ENCODE data around the gene LMF2.

The LMF2 gene

DNA sequence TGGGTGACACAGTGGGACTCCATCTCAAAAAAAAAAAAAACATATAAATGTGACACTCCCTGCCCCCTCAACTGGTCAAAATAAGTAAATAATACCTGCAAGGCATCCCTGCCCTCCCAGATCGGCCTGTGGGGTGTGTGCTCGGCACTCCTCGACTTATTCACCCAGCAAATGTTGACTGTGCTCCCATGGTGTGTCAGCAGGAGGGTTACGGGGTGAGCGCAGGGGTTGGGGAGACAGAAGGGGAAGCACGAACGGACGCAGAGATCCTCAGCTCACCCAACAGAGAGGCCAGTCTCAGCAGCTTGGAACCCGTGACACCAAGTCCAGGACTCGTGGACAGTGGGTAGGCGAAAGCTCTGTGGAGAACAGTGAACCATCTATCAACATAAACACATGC, 27.8 kb downstream of the LMF2 start:
- H3K36me3 ChIP-seq (ENCODE audit: low read length), result no peaks in the 10 kb centered on the region
- no peaks in the 10 kb centered on the region for H4K20me1 ChIP-seq (ENCODE audit: low read depth, low read length)
- no peak overlapping the region for H3K27ac ChIP-seq (ENCODE audit: low read depth, low read length)
- no peak overlapping the region for H3K4me3 ChIP-seq (ENCODE audit: insufficient read depth, low read length, poor library complexity, severe bottlenecking)
- H3K9ac ChIP-seq (ENCODE audit: low read length), result no peak overlapping the region
- no peak overlapping the region for H2AFZ ChIP-seq (ENCODE audit: low read depth, low read length, severe bottlenecking)
- H3K9me3 ChIP-seq (ENCODE audit: insufficient read depth, low read length), result no peaks in the 10 kb centered on the region
- H3K9me2 ChIP-seq (replicated peaks; ENCODE audit: insufficient read depth, low read length), result no peaks in the 10 kb centered on the region
- no peak overlapping the region for H3K4me2 ChIP-seq (ENCODE audit: low read depth, low read length, poor library complexity, severe bottlenecking)
- TF ChIP-seq, protein P1, sequence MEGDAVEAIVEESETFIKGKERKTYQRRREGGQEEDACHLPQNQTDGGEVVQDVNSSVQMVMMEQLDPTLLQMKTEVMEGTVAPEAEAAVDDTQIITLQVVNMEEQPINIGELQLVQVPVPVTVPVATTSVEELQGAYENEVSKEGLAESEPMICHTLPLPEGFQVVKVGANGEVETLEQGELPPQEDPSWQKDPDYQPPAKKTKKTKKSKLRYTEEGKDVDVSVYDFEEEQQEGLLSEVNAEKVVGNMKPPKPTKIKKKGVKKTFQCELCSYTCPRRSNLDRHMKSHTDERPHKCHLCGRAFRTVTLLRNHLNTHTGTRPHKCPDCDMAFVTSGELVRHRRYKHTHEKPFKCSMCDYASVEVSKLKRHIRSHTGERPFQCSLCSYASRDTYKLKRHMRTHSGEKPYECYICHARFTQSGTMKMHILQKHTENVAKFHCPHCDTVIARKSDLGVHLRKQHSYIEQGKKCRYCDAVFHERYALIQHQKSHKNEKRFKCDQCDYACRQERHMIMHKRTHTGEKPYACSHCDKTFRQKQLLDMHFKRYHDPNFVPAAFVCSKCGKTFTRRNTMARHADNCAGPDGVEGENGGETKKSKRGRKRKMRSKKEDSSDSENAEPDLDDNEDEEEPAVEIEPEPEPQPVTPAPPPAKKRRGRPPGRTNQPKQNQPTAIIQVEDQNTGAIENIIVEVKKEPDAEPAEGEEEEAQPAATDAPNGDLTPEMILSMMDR (IDR thresholded peaks at IDR 0.05; ENCODE audit: insufficient read depth, low read length, poor library complexity, severe bottlenecking), result no peak
- no peak for TF ChIP-seq EZH2phosphoT487 (conservative IDR thresholded peaks at IDR 0.05; ENCODE audit: low read length)
- no peaks in the 10 kb centered on the region for H3K79me2 ChIP-seq (ENCODE audit: insufficient read depth, low read length)
- H3K27me3 ChIP-seq (ENCODE audit: low read length), result no peaks in the 10 kb centered on the region
- 0 out of 2 replicates have a peak, but pooled peaks cover 4% of the 10 kb centered on the region for H3F3A ChIP-seq (ENCODE audit: insufficient read depth)

DNA sequence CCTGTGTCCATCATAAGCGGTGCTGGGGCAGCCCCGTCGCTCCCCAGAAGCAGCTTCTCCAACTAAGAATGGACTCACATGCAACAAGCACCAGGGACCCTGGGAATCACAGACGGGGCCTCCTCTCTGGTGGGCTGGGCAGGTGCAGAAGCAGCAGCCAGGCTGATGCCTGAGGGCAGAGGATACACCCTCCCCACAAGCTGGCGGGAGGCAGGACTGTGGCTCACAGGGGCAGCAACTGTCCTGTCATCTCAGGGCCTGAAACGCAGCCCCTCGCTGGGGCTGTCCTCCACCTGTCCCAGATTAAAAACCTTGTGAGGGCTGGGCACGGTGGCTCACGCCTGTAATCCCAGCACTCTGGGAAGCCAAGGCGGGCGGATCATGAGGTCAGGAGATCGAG, 29.6 kb downstream of the LMF2 start:
- H3K36me3 ChIP-seq (ENCODE audit: low read length), result no peaks in the 10 kb centered on the region
- H3K4me2 ChIP-seq (ENCODE audit: low read depth, low read length, poor library complexity, severe bottlenecking), result no peak overlapping the region
- no peaks in the 10 kb centered on the region for H3K27me3 ChIP-seq (ENCODE audit: low read length)
- H2AFZ ChIP-seq (ENCODE audit: low read depth, low read length, severe bottlenecking), result no peak overlapping the region
- no peaks in the 10 kb centered on the region for H3K9me3 ChIP-seq (ENCODE audit: insufficient read depth, low read length)
- no peaks in the 10 kb centered on the region for H4K20me1 ChIP-seq (ENCODE audit: low read depth, low read length)
- H3K9ac ChIP-seq (ENCODE audit: low read length), result no peak overlapping the region
- no peak overlapping the region for H3K27ac ChIP-seq (ENCODE audit: low read depth, low read length)
- TF ChIP-seq, protein P1 (IDR thresholded peaks at IDR 0.05; ENCODE audit: insufficient read depth, low read length, poor library complexity, severe bottlenecking), result no peak
- TF ChIP-seq EZH2phosphoT487 (conservative IDR thresholded peaks at IDR 0.05; ENCODE audit: low read length), result no peak
- no peak overlapping the region for H3K4me3 ChIP-seq (ENCODE audit: insufficient read depth, low read length, poor library complexity, severe bottlenecking)
- peaks cover 9% of the 10 kb centered on the region; the same call in 1 of the 2 replicates for H3F3A ChIP-seq (ENCODE audit: insufficient read depth)
- H3K79me2 ChIP-seq (ENCODE audit: insufficient read depth, low read length), result peaks cover 18% of the 10 kb centered on the region
- no peaks in the 10 kb centered on the region for H3K9me2 ChIP-seq (replicated peaks; ENCODE audit: insufficient read depth, low read length)

DNA sequence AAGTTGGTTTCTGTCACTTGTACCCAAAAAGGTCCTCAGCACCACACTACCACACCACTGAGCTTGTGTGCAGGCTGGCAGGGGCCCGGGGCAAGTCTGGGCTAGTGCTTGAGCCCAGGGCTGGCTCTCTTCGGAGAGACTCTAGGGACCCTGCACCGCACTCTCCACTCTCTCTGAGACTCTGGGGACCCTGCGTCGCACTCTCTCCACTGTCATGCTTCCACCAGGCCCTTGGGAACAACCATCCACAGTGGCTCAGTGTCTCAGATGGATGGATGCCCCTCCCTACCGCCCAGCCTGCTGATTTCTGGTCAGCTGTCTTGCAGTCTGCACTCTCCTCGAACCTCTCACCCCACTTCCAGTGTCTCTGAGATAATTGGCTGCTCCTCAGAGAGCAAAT, 30.6 kb downstream of the LMF2 start:
- no peak overlapping the region for H3K4me3 ChIP-seq (ENCODE audit: insufficient read depth, low read length, poor library complexity, severe bottlenecking)
- no peak overlapping the region for H3K9ac ChIP-seq (ENCODE audit: low read length)
- H3K27ac ChIP-seq (ENCODE audit: low read depth, low read length), result no peak overlapping the region
- H3K9me3 ChIP-seq (ENCODE audit: insufficient read depth, low read length), result no peaks in the 10 kb centered on the region
- H3K27me3 ChIP-seq (ENCODE audit: low read length), result no peaks in the 10 kb centered on the region
- H4K20me1 ChIP-seq (ENCODE audit: low read depth, low read length), result no peaks in the 10 kb centered on the region; the same call in 1 of the 2 replicates
- peaks cover 28% of the 10 kb centered on the region for H3K79me2 ChIP-seq (ENCODE audit: insufficient read depth, low read length)
- H3K36me3 ChIP-seq (ENCODE audit: low read length), result no peaks in the 10 kb centered on the region
- peaks cover 18% of the 10 kb centered on the region for H3F3A ChIP-seq (ENCODE audit: insufficient read depth)
- no peaks in the 10 kb centered on the region for H3K9me2 ChIP-seq (replicated peaks; ENCODE audit: insufficient read depth, low read length)
- H3K4me2 ChIP-seq (ENCODE audit: low read depth, low read length, poor library complexity, severe bottlenecking), result no peak overlapping the region
- TF ChIP-seq, protein P1 (IDR thresholded peaks at IDR 0.05; ENCODE audit: insufficient read depth, low read length, poor library complexity, severe bottlenecking), result no peak
- TF ChIP-seq EZH2phosphoT487 (conservative IDR thresholded peaks at IDR 0.05; ENCODE audit: low read length), result no peak
- H2AFZ ChIP-seq (ENCODE audit: low read depth, low read length, severe bottlenecking), result no peak overlapping the region
